NT2/D1 (cell line): ENCODE measurements around the gene UQCC5.

Experiments
- SUZ12 ChIP-seq: IDR thresholded peaks from 2 replicates; pipeline ENCODE4 v1.6.1; 2011; ENCODE audit not compliant: insufficient read length, insufficient read depth; ENCODE audit errors: extremely low read depth
- YY1 ChIP-seq: IDR thresholded peaks from 2 replicates; pipeline ENCODE4 v1.6.1; 2011; ENCODE audit not compliant: insufficient read length, insufficient read depth
- ZNF274 ChIP-seq: IDR thresholded peaks from 2 replicates; pipeline ENCODE4 v1.6.1; 2011; ENCODE audit warnings: mild to moderate bottlenecking, low read depth, low read length

GRCh38 chr3:52501046-52501445 is 35.4 kb upstream of the UQCC5 start:
- TF ChIP-seq ZNF274 = no peak
- TF ChIP-seq SUZ12 = no peak
- TF ChIP-seq YY1 = no peak
